SIG-M5 (cell line): Measurements from ENCODE around the gene EPB41L4B.

Source experiments
- DNase-seq: peaks from one replicate; lab custom pipeline; 2025; lab: John Stamatoyannopoulos, UW

The EPB41L4B gene

DNA sequence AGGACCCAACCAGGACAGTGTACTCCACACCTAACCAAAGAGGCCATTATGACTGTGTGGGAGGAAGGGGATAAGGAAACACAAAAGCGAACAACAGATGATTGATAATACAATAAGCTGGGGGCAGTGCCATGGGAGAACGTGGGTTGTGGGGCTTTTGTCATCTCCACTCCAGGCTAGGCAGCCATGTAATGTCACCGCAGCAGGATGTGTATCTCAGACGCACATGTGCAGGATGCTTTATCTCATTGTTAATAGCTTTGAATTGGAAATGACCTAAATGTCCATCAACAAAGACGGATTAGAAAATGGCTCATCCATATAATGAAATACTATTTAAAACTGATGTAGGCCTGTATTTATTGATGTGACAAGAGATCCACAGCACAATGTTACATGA, 51.0 kb downstream of the EPB41L4B start:
- no peak for DNase-seq

DNA sequence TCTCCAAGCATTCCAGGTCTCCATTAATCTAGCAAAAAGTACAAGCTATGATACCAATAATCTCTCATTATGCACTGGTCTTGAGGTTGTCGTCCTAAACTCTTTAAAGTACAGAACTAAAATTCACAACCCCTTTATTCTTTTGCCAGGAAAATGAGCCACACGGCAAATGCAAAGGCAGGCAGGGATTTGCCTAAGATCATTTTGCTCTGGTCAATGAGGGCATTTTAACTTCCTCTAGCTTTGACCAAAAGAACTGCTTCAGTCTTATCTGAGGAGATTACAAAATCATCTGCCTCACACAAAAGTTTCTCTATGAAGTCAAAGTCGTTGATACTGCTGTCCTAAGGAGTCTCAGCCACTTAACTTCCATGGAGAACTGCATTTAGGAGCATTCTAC, 51.8 kb downstream of the EPB41L4B start:
- no peak for DNase-seq

DNA sequence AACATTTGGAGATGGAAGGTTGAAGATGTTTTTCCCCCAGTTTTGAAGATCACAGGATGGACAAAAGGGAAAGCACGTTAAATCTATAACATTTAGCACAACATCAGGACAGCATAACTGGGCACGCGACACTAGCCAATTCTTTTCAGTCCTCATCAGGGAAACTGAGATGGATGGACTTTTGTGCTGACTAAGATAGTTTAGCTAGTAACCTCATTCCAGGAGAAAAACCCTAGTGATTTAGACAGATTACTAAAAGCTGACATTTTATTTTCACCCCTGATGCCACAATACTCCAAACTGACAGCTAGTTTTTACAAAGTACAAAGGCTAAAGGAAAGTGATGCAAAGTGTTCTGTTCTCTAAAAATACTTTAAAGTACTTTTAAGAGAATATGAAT, 53.3 kb downstream of the EPB41L4B start:
- DNase-seq: no peak

DNA sequence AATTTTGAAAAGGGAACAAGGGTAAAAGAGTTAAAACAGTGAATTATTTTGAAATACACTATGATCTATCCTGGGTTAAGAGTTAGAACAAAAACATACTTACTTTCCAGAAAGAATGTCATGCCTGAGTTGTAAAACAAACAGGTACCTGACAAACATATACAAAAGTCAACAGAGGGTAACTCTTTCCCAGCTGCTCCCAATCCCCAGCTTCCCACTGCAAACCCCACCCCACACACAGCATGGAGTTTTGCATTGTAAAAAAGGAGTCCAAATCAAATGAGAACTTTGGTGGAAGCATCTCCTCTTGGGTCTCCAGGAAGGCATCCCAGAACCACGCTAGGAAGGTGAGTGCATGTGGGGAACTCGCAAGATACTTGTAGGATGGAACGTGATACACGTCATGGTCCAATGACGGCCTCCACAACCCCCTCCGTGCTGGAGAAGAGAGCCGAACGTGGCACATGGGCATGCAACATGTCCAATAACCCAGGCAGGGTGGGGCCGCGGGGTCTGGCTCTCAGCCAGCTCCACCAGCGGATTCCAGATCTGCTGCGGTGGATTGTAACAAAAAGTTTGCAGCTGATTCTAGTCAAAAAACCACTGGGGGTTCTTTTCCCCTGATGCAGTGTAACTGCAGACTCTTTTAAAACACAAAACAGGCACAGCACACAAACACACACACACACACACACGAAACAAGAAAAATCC, 55.8 kb downstream of the EPB41L4B start:
- no peak for DNase-seq

DNA sequence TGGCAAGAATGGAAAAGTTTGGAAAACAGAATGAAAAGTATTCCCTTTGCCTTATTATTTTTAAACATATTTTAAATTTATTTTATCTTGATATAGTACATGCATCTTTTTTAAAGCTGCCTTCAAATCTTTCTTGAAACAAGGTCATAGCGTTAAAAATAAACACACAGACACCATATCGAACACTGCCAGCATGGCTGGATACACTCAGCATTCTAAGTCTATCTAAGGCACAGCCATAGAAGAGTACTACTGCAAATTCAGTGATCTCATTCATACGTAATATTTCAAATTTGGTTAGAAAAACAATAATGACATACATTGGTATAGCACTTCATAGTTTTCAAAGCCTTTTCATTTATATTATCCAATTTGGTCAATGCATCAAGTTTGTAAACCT, 57.5 kb downstream of the EPB41L4B start:
- no peak for DNase-seq

DNA sequence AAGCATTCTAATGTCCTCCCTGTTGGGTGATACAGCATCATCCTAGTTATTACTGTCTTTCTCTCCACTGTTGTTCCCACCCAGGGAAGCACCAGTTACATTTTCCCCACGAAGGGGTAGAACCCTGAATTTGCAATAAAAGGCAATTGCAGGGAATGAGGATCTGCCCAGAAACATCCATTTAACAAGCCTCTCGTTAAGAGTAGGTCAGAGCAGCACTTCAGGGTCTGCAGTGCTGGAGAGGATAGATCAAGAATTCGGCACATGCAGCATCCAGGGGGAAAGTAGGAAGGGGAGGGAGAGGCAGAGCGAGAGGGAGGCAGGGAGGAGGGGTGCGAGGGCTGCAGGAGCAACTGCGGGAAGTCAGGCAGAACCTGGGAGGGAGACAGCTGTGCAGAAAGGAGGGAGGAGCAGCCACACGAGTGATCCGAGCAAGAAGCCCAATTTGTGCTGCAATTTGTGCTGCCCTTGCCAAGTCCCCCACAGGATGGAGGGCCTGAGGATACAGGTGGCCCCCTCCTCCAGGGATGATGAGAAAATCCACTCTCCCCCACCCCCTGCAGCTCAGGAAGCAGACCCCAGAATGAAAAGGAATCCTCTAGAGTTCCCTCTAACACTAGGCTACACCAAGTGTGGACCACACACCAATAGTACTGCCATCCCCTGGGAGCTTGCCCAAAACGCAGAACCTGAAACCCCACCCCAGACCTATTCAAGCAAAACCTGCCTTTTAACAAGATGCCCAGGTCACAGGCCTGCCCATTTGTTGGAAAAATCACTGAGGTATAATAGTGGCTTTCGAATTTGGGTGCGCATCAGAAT, 62.2 kb downstream of the EPB41L4B start:
- DNase-seq: no peak

DNA sequence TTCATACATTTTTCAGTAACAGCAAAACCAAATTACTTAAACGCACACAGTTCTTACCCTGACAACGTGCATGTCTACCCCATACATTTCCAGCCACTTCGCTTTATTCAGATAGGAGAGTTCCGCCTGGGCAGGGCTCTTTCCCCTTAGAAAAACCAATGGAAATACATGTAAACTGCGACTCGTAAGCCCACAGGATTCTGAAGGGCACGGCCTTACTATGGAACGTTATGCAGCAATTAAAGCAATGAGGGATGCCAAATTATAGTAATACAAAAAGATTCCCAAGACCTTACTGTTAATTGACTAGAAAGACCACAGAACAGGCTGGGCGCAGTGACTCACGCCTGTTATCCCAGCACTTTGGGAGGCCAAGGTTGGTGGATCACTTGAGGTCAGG, 64.5 kb downstream of the EPB41L4B start:
- DNase-seq: no peak

DNA sequence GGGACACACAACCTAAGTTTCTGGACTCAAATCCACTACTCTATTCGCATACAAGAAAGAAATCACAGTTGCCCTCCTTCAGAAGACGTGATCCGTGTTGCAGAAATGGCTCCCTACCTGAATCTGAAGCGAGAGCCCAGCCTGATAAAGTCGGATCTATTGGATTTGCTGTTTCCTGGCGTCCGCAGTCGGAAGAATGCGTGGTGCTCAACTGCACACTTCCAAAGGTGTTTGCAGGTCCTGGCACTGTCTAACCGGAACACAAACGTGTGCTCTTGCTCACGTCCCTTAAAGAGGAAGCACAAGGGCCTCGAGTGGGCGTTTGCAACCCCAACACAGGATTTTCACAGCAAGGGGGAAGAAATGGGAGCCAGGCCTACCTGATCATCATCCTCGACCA, 65.5 kb downstream of the EPB41L4B start:
- no peak for DNase-seq

DNA sequence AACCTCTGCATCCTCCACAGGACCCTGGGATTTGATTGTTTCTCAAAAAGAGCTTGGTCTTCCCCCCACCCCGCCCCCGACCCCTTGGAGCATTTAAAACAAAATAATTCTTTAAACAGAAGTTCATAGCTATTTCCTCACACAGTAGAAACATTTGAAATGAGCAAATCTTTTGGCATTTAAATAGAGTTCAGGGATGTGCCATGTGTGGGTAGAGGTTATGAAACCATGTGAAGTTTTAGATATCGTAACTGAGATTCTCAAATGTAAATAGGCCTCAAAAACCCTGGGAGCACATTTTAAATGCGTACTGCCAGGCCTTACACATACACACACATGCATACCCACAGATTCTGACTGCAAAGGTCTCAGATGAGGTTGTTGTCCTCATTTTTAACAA, 66.5 kb downstream of the EPB41L4B start:
- no peak for DNase-seq

DNA sequence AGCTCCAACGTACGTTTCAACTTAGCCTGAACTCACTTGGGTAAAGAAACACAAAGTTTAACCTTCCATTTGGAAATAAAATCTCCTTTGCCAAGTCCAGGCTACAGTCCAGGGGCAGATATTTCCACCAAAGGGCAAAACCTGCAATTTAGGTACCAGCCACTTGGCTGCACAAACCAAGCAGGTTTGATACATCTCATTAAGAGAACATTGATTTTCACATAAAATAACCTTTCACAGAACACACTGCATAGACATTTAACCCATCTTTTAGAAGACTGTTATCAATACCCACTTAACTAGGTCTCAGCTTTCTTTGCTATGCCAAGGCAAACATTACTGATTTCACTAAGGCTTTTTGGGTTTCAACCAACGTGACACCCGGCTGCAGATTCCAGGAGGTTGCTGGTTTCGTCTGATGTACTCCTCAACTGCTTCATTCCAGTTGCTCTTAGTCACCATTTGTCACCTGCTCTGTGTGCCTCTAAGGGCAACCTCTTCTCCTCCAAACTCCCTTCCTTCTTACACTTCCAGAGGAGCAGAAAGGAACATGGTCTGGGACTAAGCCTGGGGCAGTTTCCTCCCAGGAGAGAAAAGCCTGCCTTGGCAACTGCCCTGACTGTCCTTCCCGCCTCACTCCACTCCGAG, 67.1 kb downstream of the EPB41L4B start:
- no peak for DNase-seq

DNA sequence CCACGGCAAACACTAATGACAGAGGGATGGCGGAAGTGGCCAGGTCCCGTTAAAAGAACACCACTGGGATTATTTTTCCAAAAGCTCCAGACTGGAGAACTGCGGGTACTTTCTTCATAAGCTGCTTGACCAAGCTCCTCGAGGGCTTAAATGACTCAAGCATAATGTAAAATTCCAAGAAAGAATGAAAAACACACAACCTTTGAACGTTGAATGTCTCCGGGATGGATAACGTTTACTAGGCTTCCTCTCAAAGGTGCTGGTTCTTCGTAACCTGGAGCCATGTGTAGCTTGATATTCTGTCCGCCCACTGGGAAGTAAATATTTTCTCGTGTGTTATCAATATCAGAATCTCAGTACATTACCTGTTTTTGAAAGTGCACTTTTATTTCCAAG, 67.6 kb downstream of the EPB41L4B start:
- no peak for DNase-seq

DNA sequence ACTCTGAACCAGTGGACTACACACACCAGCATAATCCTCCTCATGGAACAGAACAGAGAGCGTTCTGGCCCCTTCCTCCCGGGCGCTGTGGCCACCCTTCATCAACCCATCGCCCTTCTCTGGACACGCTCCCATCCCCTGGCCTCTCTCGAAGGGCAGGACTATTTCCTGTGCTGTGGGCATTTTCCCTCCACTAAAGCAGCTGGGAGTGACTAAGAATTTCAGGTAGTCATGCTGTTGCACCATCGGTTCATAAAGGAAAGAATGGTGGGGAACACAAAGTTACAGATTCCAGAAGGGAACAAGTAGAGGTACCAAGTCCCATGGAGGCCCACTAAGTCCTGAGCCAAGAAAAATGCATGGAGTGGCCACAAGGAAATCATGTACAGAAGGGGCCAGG, 68.6 kb downstream of the EPB41L4B start:
- DNase-seq: no peak

DNA sequence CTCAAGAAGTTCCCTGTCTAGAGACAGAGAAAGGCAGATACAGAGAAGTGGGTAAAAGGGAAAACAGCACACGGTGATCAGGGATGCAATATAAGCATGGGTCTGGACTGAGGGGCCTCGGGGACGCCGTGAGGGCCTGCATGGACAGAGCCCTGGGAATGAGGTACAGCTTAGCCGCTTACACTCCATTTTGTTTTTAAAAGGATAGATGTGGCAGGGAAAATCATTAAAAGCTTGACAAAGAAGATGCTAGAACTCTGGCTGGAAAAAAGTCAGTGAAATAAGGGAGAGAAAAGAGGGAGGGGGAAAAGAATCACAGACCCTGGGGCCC, 69.1 kb downstream of the EPB41L4B start:
- no peak for DNase-seq

DNA sequence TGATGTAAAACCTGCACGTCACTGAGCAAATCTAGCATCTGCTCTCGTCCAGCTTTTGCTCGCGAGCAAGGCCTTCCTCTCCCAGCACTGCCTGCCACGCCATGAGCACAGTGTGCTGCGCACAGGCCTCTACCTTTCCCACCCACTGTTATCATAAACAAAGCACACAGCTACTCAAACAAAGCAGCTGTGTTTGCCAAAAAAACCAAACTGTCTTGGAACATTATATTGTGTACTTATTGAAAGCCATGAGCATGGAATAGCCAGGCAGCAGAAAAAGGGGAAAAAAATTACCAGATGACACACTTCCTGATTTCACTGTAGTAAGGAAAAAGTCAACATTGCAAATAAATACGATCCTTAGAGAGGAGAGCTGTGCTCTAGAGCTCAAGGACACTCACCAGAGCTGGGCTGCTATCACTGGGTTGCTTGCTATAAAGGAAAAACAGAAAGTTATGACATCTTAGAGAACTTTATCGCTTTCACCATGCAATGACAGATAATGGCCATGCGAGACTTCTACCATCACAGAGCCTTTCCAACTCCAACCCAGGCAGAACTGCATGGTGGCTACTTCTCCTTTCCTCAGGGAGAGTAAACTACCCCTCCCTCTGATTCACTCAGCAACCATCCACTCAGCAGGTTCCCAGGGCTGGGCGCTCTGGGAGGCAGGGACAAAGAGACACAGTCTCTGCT, 69.6 kb downstream of the EPB41L4B start:
- no peak for DNase-seq

DNA sequence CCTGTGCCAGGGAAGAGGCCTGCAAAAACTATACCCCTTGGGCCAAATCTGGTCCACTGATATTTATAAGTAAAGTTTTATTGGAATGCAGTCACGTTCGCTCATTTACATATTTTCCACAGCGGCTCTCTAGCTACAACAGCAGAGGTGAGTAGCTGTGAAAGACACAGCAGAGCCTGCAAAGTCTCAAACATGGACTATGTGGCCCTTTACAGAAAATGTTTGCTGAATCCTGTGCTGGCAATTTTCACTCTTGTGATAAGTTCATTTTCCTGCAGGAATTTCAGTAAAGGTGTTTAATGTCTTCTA, 70.1 kb downstream of the EPB41L4B start:
- DNase-seq: no peak

DNA sequence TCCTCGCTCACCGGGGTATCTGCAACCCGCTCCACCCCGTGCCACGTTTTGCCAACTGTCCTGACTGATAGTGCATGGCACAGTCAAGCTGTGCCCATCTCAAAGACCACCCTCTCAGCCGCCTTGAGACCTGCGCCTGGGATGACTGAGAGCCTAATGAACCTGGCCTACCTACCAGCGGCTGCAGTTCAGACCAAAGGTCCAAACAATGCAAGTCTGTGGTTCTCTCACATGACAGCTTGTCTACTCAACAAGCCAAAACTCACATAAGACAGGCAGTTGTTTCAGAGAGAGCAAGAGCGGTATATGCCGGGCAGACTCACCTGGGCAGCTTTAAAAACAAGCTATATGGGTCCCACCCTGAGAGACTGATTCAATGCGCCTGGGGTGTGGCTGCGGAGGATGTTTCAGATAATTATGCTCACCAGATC, 70.5 kb downstream of the EPB41L4B start:
- DNase-seq: no peak

DNA sequence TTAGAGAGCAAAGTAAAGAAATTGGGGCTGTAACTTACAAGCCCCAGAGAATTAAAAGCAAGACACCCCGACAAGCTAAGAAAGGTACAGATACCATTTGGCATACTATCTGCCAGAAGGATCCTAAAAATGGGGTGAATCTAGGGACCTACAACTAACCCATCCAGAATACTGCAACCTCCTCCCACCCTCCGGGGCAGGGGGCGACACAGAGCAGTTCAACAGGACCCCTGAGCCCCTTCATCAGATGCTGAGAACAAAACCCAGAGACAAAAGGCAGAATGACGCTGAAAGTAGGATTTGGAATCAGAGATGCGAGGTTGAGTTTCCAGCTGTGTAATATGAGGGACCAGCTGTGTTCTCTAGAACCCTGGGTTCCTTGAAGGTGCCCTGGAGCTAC, 71.2 kb downstream of the EPB41L4B start:
- no peak for DNase-seq

DNA sequence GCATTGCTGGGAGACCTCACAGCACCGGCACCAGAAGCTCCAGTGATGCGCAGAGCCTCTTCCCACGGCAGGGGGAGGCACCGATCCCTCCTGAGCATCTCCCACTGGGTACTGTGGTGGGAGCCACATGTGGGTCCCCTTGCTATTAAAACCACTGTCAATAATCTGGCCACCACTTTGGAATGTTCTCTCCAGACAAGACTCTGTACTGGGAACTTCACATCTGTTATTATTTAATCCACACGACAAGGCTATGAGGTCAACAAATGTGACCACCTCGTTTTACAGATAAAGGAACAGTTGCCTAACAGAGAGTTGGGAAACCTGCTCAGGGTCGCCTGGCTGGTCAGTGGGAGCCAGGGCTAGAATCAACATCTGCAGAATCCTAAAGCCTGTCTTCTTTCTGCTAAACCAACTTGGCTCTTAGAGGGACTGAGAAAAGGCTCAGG, 72.7 kb downstream of the EPB41L4B start:
- DNase-seq: no peak

DNA sequence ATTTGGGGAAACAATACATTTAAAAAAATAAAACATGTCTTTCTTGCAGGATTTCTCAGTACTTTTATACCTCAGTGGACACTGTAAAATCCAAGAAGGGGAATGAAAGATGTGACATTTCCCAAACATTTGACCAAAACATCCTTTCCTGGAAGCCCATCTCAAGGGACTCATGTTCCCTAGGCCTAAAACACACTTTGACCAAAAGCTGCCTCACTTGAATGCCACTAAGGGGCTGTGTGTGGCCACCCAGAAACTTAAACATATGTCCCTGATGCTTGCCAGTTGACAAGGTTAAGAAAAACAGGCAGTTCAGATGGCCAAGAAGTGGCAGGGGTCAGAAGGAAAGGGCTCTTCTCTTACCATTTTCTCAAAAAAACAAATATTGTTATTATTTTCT, 73.6 kb downstream of the EPB41L4B start:
- DNase-seq: no peak

DNA sequence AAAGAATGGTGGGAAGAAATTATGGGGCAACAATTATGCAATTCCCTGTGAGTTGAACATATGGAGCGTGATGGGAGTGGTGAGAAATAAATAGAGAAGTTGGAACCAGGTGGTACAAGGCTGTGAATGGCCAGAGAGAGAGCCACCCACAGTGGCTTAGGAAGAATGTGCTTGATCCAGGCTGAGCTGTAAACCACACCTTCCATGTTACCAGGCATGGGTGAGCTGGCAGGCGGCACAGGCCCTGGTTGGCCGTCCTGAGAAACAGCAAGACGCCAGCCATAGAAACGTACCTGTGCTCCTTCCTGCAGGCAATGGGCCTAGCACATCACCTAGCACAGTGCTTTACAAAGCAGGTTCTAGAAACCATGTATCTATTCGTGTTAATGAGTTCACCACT, 74.3 kb downstream of the EPB41L4B start:
- DNase-seq: no peak

DNA sequence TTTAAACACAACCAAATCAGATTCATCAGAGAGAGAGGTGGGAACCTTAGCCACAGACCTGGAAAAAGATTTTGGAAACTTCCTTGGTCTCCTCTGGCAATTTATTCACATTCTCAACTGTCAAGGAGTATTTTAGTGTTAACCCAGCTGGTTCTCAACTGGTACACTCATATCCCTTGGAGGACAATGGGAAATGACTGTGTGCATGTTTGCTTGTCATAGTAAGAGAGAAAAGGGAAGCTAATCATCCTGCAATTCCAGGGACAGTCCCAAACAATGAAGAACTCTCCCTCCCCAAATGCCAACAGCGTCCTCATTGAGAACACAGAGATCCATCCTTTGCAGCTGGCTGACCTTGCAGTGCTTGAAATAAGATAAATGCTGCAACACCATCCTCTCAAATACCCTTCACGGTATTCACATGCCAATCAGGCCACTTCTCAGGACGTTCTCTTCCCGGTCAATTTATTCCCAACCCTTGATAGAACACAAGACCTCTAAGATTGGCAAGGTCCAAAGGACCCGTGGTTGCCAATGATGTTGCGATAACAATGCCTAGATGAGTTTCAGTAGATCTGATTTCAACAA, 75.5 kb downstream of the EPB41L4B start:
- DNase-seq: no peak
